Nephron (organoid): ENCODE results near the gene PBX1.

Source experiments
- H3K27ac Mint-ChIP-seq, 3 experiments: 2 replicates each; pipeline ENCODE4 v1.8.0; 2020; ENCODE audit warnings: mixed read lengths in 3 of 3, mild to moderate bottlenecking in 2 of 3, moderate library complexity in 1 of 3
- H3K27me3 Mint-ChIP-seq: 2 replicates; pipeline ENCODE4 v1.8.0; 2021; ENCODE audit warnings: low read depth, mild to moderate bottlenecking, moderate library complexity, mixed read lengths
- H3K36me3 Mint-ChIP-seq: 2 replicates; pipeline ENCODE4 v1.8.0; 2020; ENCODE audit warnings: low read depth, mixed read lengths
- H3K4me1 Mint-ChIP-seq: 2 replicates; pipeline ENCODE4 v1.8.0; 2020; ENCODE audit warnings: mixed read lengths
- H3K4me3 Mint-ChIP-seq, 3 experiments: 2 replicates each; pipeline ENCODE4 v1.8.0; 2020; ENCODE audit warnings: mild to moderate bottlenecking in 3 of 3, mixed read lengths in 3 of 3, moderate library complexity in 2 of 3
- H3K9me3 Mint-ChIP-seq: 2 replicates; pipeline ENCODE4 v1.8.0; 2020; ENCODE audit warnings: mixed read lengths
- TF ChIP-seq, protein P1 (sequence below), 3 experiments: fragments of 200-600 bp; sonication (generic); IDR thresholded peaks; one replicate each; pipeline ENCODE4 v1.5.0; 2021; ENCODE audit warnings: antibody characterized with exemption in 3 of 3; ENCODE audit not compliant: unreplicated experiment in 3 of 3

Gene PBX1

DNA sequence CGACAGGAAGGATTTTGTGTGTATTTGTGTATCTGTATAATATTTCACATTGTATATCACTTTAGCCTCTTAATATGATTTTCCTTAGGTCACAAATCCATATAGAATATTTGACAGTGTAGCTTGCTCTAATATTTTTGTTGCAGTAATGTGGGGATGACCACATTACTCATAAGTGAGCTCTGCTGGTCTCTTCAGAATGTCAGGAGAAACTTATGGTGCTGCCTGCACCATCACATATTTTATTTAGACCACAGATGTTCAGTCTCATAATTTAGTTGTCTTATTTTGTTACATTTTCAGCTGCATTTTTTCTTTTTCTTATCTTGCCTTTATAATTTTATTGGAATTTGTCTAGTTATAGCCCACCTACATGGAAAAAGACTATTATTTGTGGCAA lies 205.3 kb downstream of the PBX1 start:
- no peak overlapping the region for H3K4me3 Mint-ChIP-seq
- peaks cover 43% of the 10 kb centered on the region for H3K36me3 Mint-ChIP-seq
- H3K4me1 Mint-ChIP-seq, result peaks cover 60% of the 10 kb centered on the region
- TF ChIP-seq, protein P1, sequence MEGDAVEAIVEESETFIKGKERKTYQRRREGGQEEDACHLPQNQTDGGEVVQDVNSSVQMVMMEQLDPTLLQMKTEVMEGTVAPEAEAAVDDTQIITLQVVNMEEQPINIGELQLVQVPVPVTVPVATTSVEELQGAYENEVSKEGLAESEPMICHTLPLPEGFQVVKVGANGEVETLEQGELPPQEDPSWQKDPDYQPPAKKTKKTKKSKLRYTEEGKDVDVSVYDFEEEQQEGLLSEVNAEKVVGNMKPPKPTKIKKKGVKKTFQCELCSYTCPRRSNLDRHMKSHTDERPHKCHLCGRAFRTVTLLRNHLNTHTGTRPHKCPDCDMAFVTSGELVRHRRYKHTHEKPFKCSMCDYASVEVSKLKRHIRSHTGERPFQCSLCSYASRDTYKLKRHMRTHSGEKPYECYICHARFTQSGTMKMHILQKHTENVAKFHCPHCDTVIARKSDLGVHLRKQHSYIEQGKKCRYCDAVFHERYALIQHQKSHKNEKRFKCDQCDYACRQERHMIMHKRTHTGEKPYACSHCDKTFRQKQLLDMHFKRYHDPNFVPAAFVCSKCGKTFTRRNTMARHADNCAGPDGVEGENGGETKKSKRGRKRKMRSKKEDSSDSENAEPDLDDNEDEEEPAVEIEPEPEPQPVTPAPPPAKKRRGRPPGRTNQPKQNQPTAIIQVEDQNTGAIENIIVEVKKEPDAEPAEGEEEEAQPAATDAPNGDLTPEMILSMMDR (IDR thresholded peaks at IDR 0.05; ENCODE audit: unreplicated experiment in 3 of 3), result no peak
- H3K27me3 Mint-ChIP-seq, result no peaks in the 10 kb centered on the region
- no peaks in the 10 kb centered on the region for H3K9me3 Mint-ChIP-seq
- peak overlapping the region in 2 of 3 experiments; percentile 24 to 57 for H3K27ac Mint-ChIP-seq

DNA sequence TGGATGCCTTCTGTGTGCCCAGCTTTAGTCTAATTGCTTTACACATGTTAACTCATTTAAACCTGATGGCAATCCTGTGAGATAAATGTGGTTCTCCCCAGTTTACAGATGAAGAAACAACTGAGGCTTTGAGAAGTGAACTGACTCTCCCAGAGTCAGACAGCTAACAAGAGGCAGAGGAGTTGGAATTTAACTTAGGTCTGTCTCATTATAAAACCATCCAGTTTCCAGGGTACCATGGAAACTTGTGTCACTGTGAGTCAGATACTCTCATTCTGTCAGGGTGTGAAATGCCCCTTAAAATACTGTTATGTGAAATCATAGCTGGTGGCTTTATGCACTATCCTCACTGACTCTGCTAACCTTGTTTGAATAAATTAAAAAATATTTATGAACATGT lies 206.6 kb downstream of the PBX1 start:
- TF ChIP-seq, protein P1 (IDR thresholded peaks at IDR 0.05; ENCODE audit: unreplicated experiment in 3 of 3), result no peak
- Mint-ChIP-seq H3K4me3 (no peak overlapping the region), H3K27me3 (no peaks in the 10 kb centered on the region), H3K27ac (peak overlapping the region; percentile 14 to 73 (median 71)), H3K9me3 (no peaks in the 10 kb centered on the region), H3K4me1 (peaks cover 58% of the 10 kb centered on the region), H3K36me3 (peaks cover 45% of the 10 kb centered on the region)

DNA sequence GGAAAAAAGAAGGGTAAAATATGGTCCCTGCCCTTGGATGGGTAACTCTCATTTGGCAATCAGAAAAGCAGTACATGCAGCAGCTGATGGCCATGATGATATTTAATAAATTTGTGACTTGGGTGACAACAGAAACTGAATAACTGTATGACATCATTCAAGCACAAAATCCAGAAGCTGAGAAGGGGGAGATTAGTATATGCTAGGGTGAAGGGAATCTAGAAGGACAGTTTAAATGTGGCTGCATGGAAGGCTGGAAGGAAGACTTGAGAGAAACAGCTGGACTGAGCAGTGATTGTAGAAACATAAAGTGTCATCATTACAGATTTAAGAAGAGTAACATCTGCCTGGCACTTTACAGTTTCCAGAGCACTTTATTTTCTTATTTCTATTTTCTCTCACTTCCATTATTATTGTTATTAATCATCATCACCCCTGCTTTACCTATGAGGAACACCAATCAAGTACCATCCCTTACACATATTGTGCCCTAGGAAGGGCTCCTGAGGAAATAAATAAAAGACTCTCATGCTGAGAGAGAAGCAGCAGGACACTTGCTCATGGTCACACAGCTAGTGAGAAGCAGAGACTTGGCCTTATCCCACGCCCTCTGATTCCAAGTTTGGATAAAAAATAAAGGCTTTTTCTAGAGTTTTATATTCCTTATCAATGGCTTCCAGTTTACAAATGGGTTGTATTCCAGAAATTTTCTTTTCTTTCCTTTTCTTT lies 207.2 kb downstream of the PBX1 start:
- TF ChIP-seq, protein P1 (IDR thresholded peaks at IDR 0.05; ENCODE audit: unreplicated experiment in 3 of 3), result no peak
- Mint-ChIP-seq H3K4me3 (no peak overlapping the region), H3K9me3 (no peaks in the 10 kb centered on the region), H3K27me3 (no peaks in the 10 kb centered on the region), H3K27ac (peak overlapping the region; percentile 69 to 73 (median 71)), H3K36me3 (peaks cover 40% of the 10 kb centered on the region), H3K4me1 (peaks cover 58% of the 10 kb centered on the region)

DNA sequence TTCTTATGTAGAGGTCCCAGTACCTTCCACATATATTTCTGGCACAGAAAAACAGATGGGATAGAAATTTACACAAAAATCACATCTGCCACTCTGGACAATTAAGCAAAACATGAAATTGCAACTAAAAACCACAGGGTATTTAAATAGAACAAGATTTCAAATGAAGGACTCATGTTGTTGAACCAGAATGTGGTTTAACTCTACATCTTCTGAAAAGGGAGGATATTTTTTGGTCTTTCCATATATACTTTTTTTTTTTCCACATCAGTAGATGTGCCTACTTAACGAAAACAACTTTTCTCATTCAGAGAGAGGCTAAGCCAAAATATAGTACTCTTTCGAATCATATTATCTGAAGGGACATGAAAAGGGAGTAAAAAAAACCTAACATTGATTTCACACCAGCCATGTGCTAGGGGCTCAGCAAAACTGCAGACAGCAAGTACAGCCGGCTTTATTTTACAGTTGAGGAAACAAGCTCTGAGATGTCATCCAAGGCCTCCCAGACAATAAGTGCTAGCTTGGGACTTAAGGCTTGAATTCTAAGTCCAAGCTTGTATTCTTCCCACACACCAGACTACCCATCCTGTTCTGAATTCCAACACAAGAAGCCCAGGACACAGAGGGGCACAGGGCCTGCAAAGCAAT lies 208.9 kb downstream of the PBX1 start:
- no peaks in the 10 kb centered on the region for H3K9me3 Mint-ChIP-seq
- H3K27me3 Mint-ChIP-seq, result no peaks in the 10 kb centered on the region
- TF ChIP-seq, protein P1 (IDR thresholded peaks at IDR 0.05; ENCODE audit: unreplicated experiment in 3 of 3), result no peak
- peaks cover 74% of the 10 kb centered on the region for H3K4me1 Mint-ChIP-seq
- peak overlapping the region in 1 of 3 experiments; percentile 15 for H3K4me3 Mint-ChIP-seq
- H3K36me3 Mint-ChIP-seq, result peaks cover 32% of the 10 kb centered on the region
- H3K27ac Mint-ChIP-seq, result peak overlapping the region; percentile 86 to 95 (median 91)

DNA sequence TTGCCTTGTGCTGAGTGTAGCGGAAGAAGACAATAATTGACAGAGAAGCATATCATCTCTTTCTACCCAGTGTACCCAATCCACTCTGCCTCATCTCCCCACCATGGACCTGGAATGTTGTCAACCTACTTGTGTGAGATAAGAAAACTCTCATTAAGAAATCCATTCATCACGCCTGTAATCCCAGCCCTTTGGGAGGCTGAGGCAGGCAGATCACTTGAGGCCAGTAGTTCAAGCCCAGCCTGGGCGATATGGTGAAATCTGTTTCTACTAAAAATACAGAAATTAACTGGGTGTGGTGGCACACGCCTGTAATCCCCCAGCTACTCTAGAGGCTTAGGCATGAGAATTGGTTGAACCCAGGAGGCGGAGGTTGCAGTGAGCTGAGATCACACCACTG lies 209.6 kb downstream of the PBX1 start:
- Mint-ChIP-seq H3K9me3 (no peaks in the 10 kb centered on the region), H3K4me1 (peaks cover 81% of the 10 kb centered on the region), H3K27ac (peak overlapping the region; percentile 86 to 95 (median 91)), H3K36me3 (peaks cover 29% of the 10 kb centered on the region), H3K4me3 (no peak overlapping the region), H3K27me3 (no peaks in the 10 kb centered on the region)
- TF ChIP-seq, protein P1 (IDR thresholded peaks at IDR 0.05; ENCODE audit: unreplicated experiment in 3 of 3), result no peak
